Gastrocnemius medialis (tissue), 4 donors: Measurements from ENCODE around the gene BPGM. TPM values are rescaled to one million over a fixed set of nuclear protein-coding genes. Genes with fewer than 3 reads are reported as not detected.

Source experiments
- ATAC-seq, 2 donors: fragments of 150-250 bp; one replicate each; pipeline ENCODE4 v1.9.1; 2016
- DNase-seq, 2 donors: peaks; one replicate each; pipeline ENCODE4 v3.0.0-alpha.2; 2019
- H3K27ac ChIP-seq, 4 donors: fragments of 200-600 bp; sonication (generic); 1 replicate in 1 of 4; 2 replicates in 3 of 4; pipeline ENCODE4 v1.5.1; 2016 to 2018; ENCODE audit warnings: mild to moderate bottlenecking in 2 of 4, moderate library complexity in 1 of 4
- H3K27me3 ChIP-seq, 3 donors: fragments of 200-600 bp; sonication (generic) in 2 of 3; 1 replicate in 1 of 3; 2 replicates in 2 of 3; pipeline versions ENCODE4 v1.5.1 to v1.6.0; 2016 to 2019; ENCODE audit warnings: mild to moderate bottlenecking in 1 of 3, moderate library complexity in 1 of 3
- H3K36me3 ChIP-seq, 2 donors: fragments of 200-600 bp; sonication (generic) in 1 of 2; one replicate each; pipeline ENCODE4 v1.5.1; 2017 to 2018
- H3K4me1 ChIP-seq, 2 donors: fragments of 200-600 bp; sonication (generic) in 1 of 2; one replicate each; pipeline ENCODE4 v1.5.1; 2016 to 2017; ENCODE audit warnings: mild to moderate bottlenecking in 2 of 2
- H3K4me3 ChIP-seq, 4 donors: fragments of 200-600 bp; sonication (generic) in 3 of 4; 1 replicate in 1 of 4; 2 replicates in 3 of 4; pipeline ENCODE4 v1.5.1; 2016 to 2019; ENCODE audit warnings: mild to moderate bottlenecking in 2 of 4
- H3K9me3 ChIP-seq, 3 donors: fragments of 200-600 bp; sonication (generic) in 2 of 3; 1 replicate in 1 of 3; 2 replicates in 2 of 3; pipeline ENCODE4 v1.5.1; 2016 to 2019
- CTCF ChIP-seq, 5 experiments: fragments of 450-650 bp in 3 of 5; fragments of 200-600 bp in 2 of 5; sonication (generic) in 2 of 5; IDR thresholded peaks in 4 of 5; conservative IDR thresholded peaks in 1 of 5; 1 replicate in 4 of 5; 2 replicates in 1 of 5; pipeline ENCODE4 v1.5.1; 2016 to 2019; ENCODE audit warnings: antibody characterized with exemption in 5 of 5, mild to moderate bottlenecking in 3 of 5, moderate library complexity in 3 of 5
- POLR2A ChIP-seq, 2 donors: fragments of 450-650 bp; IDR thresholded peaks; one replicate each; pipeline ENCODE4 v1.6.1; 2017; ENCODE audit warnings: antibody characterized with exemption in 2 of 2, mild to moderate bottlenecking in 2 of 2, moderate library complexity in 2 of 2
- in situ Hi-C, 4 donors: fragments of 200-750 bp; cut with MboI; loops; one replicate each; pipeline versions ENCODE4 v1.15.0 to v1.8.0; 2017; ENCODE audit warnings: low sequenced_read_pairs in 4 of 4
- intact Hi-C: fragments of 100-400 bp; cut with DNase I; formaldehyde crosslinking; loops from one replicate; pipeline ENCODE4 v1.15.1; 2023; ENCODE audit warnings: low total_unique reads
- total RNA-seq, 4 donors: library from RNA; depleted of rRNA; stranded (reverse); fragments of >200 nt; gene quantifications; one replicate each; pipeline versions ENCODE4 v1.1.0 to v1.2.3, GENCODE V29; 2016

Gene BPGM
- total RNA-seq, 4 donors from 2014 or later, result 11.3 to 24.5 (median 13.6) TPM

GRCh38 chr7:134714470-134715205, 68.0 kb downstream of the BPGM start:
- intact Hi-C loops, result no loop called here
- H3K27me3 ChIP-seq, result no peaks in the 10 kb centered on the region
- H3K9me3 ChIP-seq, result no peaks in the 10 kb centered on the region
- H3K36me3 ChIP-seq, result no peaks in the 10 kb centered on the region
- ATAC-seq (no peak), DNase-seq (no peak)
- in situ Hi-C loops, result no loop called here
- no peaks in the 10 kb centered on the region for H3K4me1 ChIP-seq
- no peak overlapping the region for H3K27ac ChIP-seq
- TF ChIP-seq CTCF (IDR thresholded peaks at IDR 0.05 in 4 of 5, conservative IDR thresholded peaks at IDR 0.05 in 1 of 5), result no peak
- TF ChIP-seq POLR2A (IDR thresholded peaks at IDR 0.05), result no peak
- no peak overlapping the region for H3K4me3 ChIP-seq

- TF ChIP-seq POLR2A (IDR thresholded peaks at IDR 0.05) (no peak), CTCF (IDR thresholded peaks at IDR 0.05 in 4 of 5, conservative IDR thresholded peaks at IDR 0.05 in 1 of 5) (no peak)
- ATAC-seq (no peak), DNase-seq (no peak)
- Histone ChIP-seq H3K36me3 (no peaks in the 10 kb centered on the region), H3K27ac (no peak overlapping the region), H3K4me3 (no peak overlapping the region), H3K27me3 (no peaks in the 10 kb centered on the region), H3K4me1 (no peaks in the 10 kb centered on the region), H3K9me3 (no peaks in the 10 kb centered on the region)
- intact Hi-C loops (no loop called here), in situ Hi-C loops (no loop called here)
Measured at GRCh38 chr7:134718211-134718875, 71.7 kb downstream of the BPGM start.

GRCh38 chr7:134720091-134720935, 73.7 kb downstream of the BPGM start:
- Histone ChIP-seq H3K4me1 (no peaks in the 10 kb centered on the region), H3K9me3 (no peaks in the 10 kb centered on the region), H3K36me3 (no peaks in the 10 kb centered on the region), H3K27me3 (no peaks in the 10 kb centered on the region), H3K4me3 (no peak overlapping the region), H3K27ac (peak overlapping the region in 3 of 4 donors; percentile 40 to 61 (median 61))
- TF ChIP-seq CTCF (IDR thresholded peaks at IDR 0.05 in 4 of 5, conservative IDR thresholded peaks at IDR 0.05 in 1 of 5) (no peak), POLR2A (IDR thresholded peaks at IDR 0.05) (no peak)
- DNase-seq, result no peak
- in situ Hi-C loops (no loop called here), intact Hi-C loops (no loop called here)
- peak in 1 of 2 donors; percentile 47 for ATAC-seq

GRCh38 chr7:134721171-134721570, 74.5 kb downstream of the BPGM start:
- Histone ChIP-seq H3K27me3 (no peaks in the 10 kb centered on the region), H3K9me3 (no peaks in the 10 kb centered on the region), H3K27ac (peak overlapping the region in 3 of 4 donors; percentile 40 to 61 (median 61)), H3K4me1 (no peaks in the 10 kb centered on the region), H3K36me3 (no peaks in the 10 kb centered on the region), H3K4me3 (no peak overlapping the region)
- intact Hi-C loops, result no loop called here
- TF ChIP-seq POLR2A (IDR thresholded peaks at IDR 0.05) (no peak), CTCF (IDR thresholded peaks at IDR 0.05 in 4 of 5, conservative IDR thresholded peaks at IDR 0.05 in 1 of 5) (no peak)
- in situ Hi-C loops, result no loop called here
- no peak for DNase-seq
- no peak for ATAC-seq
